Lower lobe of right lung (tissue), 2 donors: ENCODE data around the gene MARCKS. TPM values are rescaled to one million over a fixed set of nuclear protein-coding genes. Genes with fewer than 3 reads are reported as not detected.

Source experiments
- ATAC-seq, 2 donors: fragments of 200-7000 bp; cut with Tn5 transposase; one replicate each; pipeline ENCODE4 v1.9.1; 2020 to 2022; ENCODE audit warnings: mild to moderate bottlenecking in 2 of 2, moderate library complexity in 2 of 2
- DNase-seq: peaks from one replicate; pipeline ENCODE4 v3.0.0-alpha.2; 2020
- H3K27ac ChIP-seq: fragments of 200-600 bp; one replicate; pipeline ENCODE4 v1.8.0; 2022
- H3K27me3 ChIP-seq: fragments of 200-600 bp; one replicate; pipeline ENCODE4 v1.8.0; 2022; ENCODE audit warnings: low read depth
- H3K36me3 ChIP-seq: fragments of 200-600 bp; one replicate; pipeline ENCODE4 v1.8.0; 2022; ENCODE audit warnings: mild to moderate bottlenecking
- H3K4me1 ChIP-seq: fragments of 200-600 bp; one replicate; pipeline ENCODE4 v1.8.0; 2022
- H3K4me3 ChIP-seq: fragments of 200-600 bp; one replicate; pipeline ENCODE4 v1.8.0; 2022; ENCODE audit warnings: mild to moderate bottlenecking
- H3K9me3 ChIP-seq: fragments of 200-600 bp; one replicate; pipeline ENCODE4 v1.8.0; 2022
- CTCF ChIP-seq: fragments of 200-600 bp; IDR thresholded peaks from one replicate; pipeline ENCODE4 v1.8.0; 2022; ENCODE audit warnings: antibody characterized with exemption, mild to moderate bottlenecking
- intact Hi-C: fragments of 100-400 bp; cut with DNase I; formaldehyde crosslinking; loops from one replicate; pipeline ENCODE4 v1.11.0; 2022
- total RNA-seq: library from RNA; stranded (reverse); fragmentation: NEBNext Ultra II Directional; extraction: Animal tissue kit (Norgen Biotek cat#: 25700); gene quantifications from one replicate; pipeline ENCODE4 v1.2.1, GENCODE V29; 2021
- donor health status: DM: no; HTN: yes; CAD: no; lungs with severe emphysema.

MARCKS gene
- total RNA-seq, 1 donor from 2014 or later = 62.1 TPM

- Histone ChIP-seq H3K36me3 (no peaks in the 10 kb centered on the region), H3K9me3 (no peaks in the 10 kb centered on the region), H3K27ac (no peak overlapping the region), H3K27me3 (peaks cover 7% of the 10 kb centered on the region), H3K4me3 (no peak overlapping the region), H3K4me1 (peaks cover 15% of the 10 kb centered on the region)
- DNase-seq (no peak), ATAC-seq (no peak)
- intact Hi-C loops = no loop called here
- TF ChIP-seq CTCF = no peak
These were observed 3.9 kb upstream of the MARCKS start for GRCh38 chr6:113853252-113853651.

DNA sequence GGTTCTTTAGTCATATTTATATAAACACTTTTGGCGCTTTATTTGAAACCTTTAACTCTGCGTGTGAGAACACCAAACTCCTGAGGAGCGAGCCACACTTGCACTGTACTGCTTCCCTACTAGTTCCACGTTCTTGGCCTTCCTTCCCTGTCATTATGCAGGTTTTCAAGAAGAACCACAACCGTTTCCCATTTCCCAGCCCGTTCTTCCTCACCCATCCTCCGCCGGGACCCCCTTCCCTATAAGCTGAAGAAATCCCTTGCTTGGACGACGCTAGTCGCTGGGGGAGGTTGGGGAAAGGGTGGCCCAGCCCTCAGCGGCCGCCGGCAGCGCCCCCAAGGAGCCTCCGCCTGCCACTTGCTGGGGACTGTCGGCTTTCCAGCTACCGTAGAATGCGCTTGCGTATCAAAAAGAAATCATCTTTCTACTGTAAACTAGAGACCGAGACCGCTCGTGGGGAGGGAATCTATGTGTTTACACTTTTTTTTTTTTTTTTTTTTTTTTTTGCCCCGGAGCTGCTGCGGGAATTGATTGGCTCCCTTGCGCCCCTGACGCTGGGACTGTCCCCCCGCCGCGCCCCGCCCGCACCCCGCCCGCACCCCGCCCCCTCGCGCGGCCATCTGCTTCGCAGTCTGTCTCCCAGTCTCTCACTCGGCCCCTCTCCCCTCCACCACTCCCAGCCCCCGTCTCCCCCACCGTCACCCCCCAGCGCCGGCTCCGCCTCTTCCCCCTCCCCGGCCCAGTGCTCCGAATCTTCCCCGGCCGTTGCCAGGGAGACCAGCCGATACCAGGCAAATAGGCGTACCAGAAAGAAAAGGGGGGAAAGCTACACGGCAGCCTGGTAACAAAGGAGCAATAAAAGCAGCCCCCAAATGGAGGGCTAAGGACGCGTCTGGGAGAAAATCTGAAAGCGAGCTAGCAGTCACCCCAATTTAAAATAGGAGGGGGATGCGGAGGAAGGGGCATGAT is 2.3 kb upstream of the MARCKS start:
- Histone ChIP-seq H3K9me3 (no peaks in the 10 kb centered on the region), H3K27ac (peak overlapping the region; percentile 94), H3K4me1 (peaks cover 21% of the 10 kb centered on the region), H3K27me3 (peaks cover 10% of the 10 kb centered on the region), H3K4me3 (peak overlapping the region; percentile 82), H3K36me3 (no peaks in the 10 kb centered on the region)
- intact Hi-C loops = loop anchor here (5.0 kb wide), 1 partner anchor 548 kb away; no protein-coding TSS in a partner anchor
- DNase-seq = peak; percentile 70
- ATAC-seq = peak; percentile 16 to 54
- peak; percentile 24 for TF ChIP-seq CTCF

GRCh38 chr6:113855500-113856374 is 1.4 kb upstream of the MARCKS start:
- Histone ChIP-seq H3K27ac (peak overlapping the region; percentile 94), H3K9me3 (no peaks in the 10 kb centered on the region), H3K27me3 (peaks cover 10% of the 10 kb centered on the region), H3K4me1 (peaks cover 21% of the 10 kb centered on the region), H3K36me3 (no peaks in the 10 kb centered on the region), H3K4me3 (peak overlapping the region; percentile 82)
- ATAC-seq (no peak), DNase-seq (peak; percentile 51)
- no peak for TF ChIP-seq CTCF
- intact Hi-C loops = loop anchor here (5.0 kb wide), 1 partner anchor 548 kb away; no protein-coding TSS in a partner anchor

DNA sequence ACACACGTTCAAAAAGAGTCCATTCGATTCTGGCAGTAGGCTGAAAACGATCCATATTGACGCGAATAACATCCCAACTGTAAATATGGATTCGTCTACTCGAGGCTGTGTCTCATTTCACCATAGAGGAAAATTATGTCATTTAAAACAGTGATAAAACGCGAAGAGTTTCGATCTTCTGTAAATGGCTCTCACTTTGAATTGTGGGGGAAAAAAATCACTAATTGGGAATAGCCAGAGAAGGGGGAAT is 845 bp upstream of the MARCKS start:
- Histone ChIP-seq H3K4me1 (peaks cover 21% of the 10 kb centered on the region), H3K27ac (peak overlapping the region; percentile 94), H3K4me3 (peak overlapping the region; percentile 82), H3K36me3 (no peaks in the 10 kb centered on the region), H3K27me3 (peaks cover 10% of the 10 kb centered on the region), H3K9me3 (no peaks in the 10 kb centered on the region)
- intact Hi-C loops = loop anchor here (5.0 kb wide), 1 partner anchor 549 kb away; no protein-coding TSS in a partner anchor
- ATAC-seq = no peak
- no peak for DNase-seq
- TF ChIP-seq CTCF = no peak
